HEK293 (cell line): ENCODE results near the gene UGGT2.
A peak's percentile ranks its signal among the peaks of the same experiment; 100 is the strongest.

Source experiments
- CTCF ChIA-PET: fragments of 350-600 bp; formaldehyde crosslinking; extraction: SDS; loops from one replicate; lab custom pipeline; 2021; ENCODE audit warnings: antibody characterized with exemption; lab: Yijun Ruan, JAX
- POLR2A ChIA-PET: fragments of 300-600 bp; formaldehyde crosslinking; extraction: SDS; loops from one replicate; lab custom pipeline; 2020; ENCODE audit warnings: antibody characterized with exemption, inconsistent platforms; lab: Yijun Ruan, JAX
- H3K27ac ChIP-seq: fragments of 200-500 bp; sonication (Bioruptor generic); 2 replicates; pipeline ENCODE4 v1.5.1; 2014; ENCODE audit warnings: low read depth, low read length, control low read depth, inconsistent platforms; ENCODE audit errors: extremely low read depth
- H3K36me3 ChIP-seq, 2 experiments: fragments of 200-500 bp in 1 of 2; sonication (Bioruptor generic) in 1 of 2; 1 replicate in 1 of 2; 2 replicates in 1 of 2; pipeline ENCODE4 v1.5.1; 2014 to 2017; ENCODE audit warnings: inconsistent platforms in 2 of 2, low read length in 2 of 2; ENCODE audit not compliant: control insufficient read depth in 2 of 2, insufficient read depth in 1 of 2
- H3K4me1 ChIP-seq: fragments of 200-500 bp; sonication (Bioruptor generic); 2 replicates; pipeline ENCODE4 v1.5.1; 2014; ENCODE audit warnings: mild to moderate bottlenecking, low read length, inconsistent platforms; ENCODE audit not compliant: control insufficient read depth, insufficient read depth
- H3K4me3 ChIP-seq: 2 replicates; pipeline ENCODE4 v1.5.1; 2011; ENCODE audit warnings: low read depth, mild to moderate bottlenecking, control low read depth, low read length, moderate library complexity
- H3K9me3 ChIP-seq: fragments of 200-500 bp; sonication (Bioruptor generic); 2 replicates; pipeline ENCODE4 v1.5.1; 2014; ENCODE audit warnings: low read depth, low read length, inconsistent platforms; ENCODE audit not compliant: control insufficient read depth, insufficient read depth
- GLI4 ChIP-seq: fragments of 450-650 bp; formaldehyde crosslinking; IDR thresholded peaks from 2 replicates; pipeline ENCODE4 v1.5.1; 2016; ENCODE audit warnings: missing biosample characterization, missing genetic modification characterization
- KLF7 ChIP-seq: fragments of 450-650 bp; formaldehyde crosslinking; IDR thresholded peaks from 2 replicates; pipeline ENCODE4 v1.5.1; 2016; ENCODE audit warnings: missing biosample characterization, missing genetic modification characterization, borderline replicate concordance
- PRDM2 ChIP-seq: fragments of 450-650 bp; formaldehyde crosslinking; IDR thresholded peaks from 2 replicates; pipeline ENCODE4 v1.5.1; 2016; ENCODE audit warnings: missing biosample characterization, missing genetic modification characterization, borderline replicate concordance
- SCRT2 ChIP-seq: fragments of 450-650 bp; formaldehyde crosslinking; IDR thresholded peaks from 2 replicates; pipeline ENCODE4 v1.5.1; 2016; ENCODE audit warnings: missing biosample characterization, missing genetic modification characterization
- SP3 ChIP-seq: fragments of 450-650 bp; formaldehyde crosslinking; IDR thresholded peaks from 2 replicates; pipeline ENCODE4 v1.5.1; 2016; ENCODE audit warnings: missing biosample characterization, missing genetic modification characterization
- ZBTB48 ChIP-seq: fragments of 450-650 bp; formaldehyde crosslinking; IDR thresholded peaks from 2 replicates; pipeline ENCODE4 v1.5.1; 2016; ENCODE audit warnings: missing biosample characterization, missing genetic modification characterization
- ZNF366 ChIP-seq: fragments of 450-650 bp; formaldehyde crosslinking; conservative IDR thresholded peaks from 2 replicates; pipeline ENCODE4 v1.5.1; 2016; ENCODE audit warnings: missing biosample characterization, missing genetic modification characterization
- ZNF423 ChIP-seq: fragments of 450-650 bp; formaldehyde crosslinking; IDR thresholded peaks from 2 replicates; pipeline ENCODE4 v1.5.1; 2016; ENCODE audit warnings: missing biosample characterization, missing genetic modification characterization
- ZNF473 ChIP-seq: fragments of 450-650 bp; formaldehyde crosslinking; IDR thresholded peaks from 2 replicates; pipeline ENCODE4 v1.5.1; 2017; ENCODE audit warnings: missing biosample characterization, missing genetic modification characterization
- ZNF510 ChIP-seq: fragments of 450-650 bp; formaldehyde crosslinking; IDR thresholded peaks from 2 replicates; pipeline ENCODE4 v1.5.1; 2018; ENCODE audit warnings: mild to moderate bottlenecking, missing genetic modification characterization, missing biosample characterization; ENCODE audit not compliant: insufficient replicate concordance
- ZNF585B ChIP-seq: fragments of 450-650 bp; formaldehyde crosslinking; IDR thresholded peaks from 2 replicates; pipeline ENCODE4 v1.5.1; 2016; ENCODE audit warnings: missing biosample characterization, missing genetic modification characterization
- ZNF639 ChIP-seq: fragments of 450-650 bp; formaldehyde crosslinking; IDR thresholded peaks from 2 replicates; pipeline ENCODE4 v1.5.1; 2016; ENCODE audit warnings: missing biosample characterization, missing genetic modification characterization
- ZNF707 ChIP-seq: fragments of 450-650 bp; formaldehyde crosslinking; IDR thresholded peaks from 2 replicates; pipeline ENCODE4 v1.5.1; 2016; ENCODE audit warnings: missing biosample characterization, missing genetic modification characterization
- ZNF747 ChIP-seq: fragments of 450-650 bp; formaldehyde crosslinking; IDR thresholded peaks from 2 replicates; pipeline ENCODE4 v1.5.1; 2016; ENCODE audit warnings: missing biosample characterization, missing genetic modification characterization
- ZNF768 ChIP-seq: fragments of 450-650 bp; formaldehyde crosslinking; IDR thresholded peaks from 2 replicates; pipeline ENCODE4 v1.5.1; 2018; ENCODE audit warnings: missing biosample characterization, mild to moderate bottlenecking, missing genetic modification characterization
- ZNF837 ChIP-seq: fragments of 450-650 bp; formaldehyde crosslinking; IDR thresholded peaks from 2 replicates; pipeline ENCODE4 v1.5.1; 2016; ENCODE audit warnings: missing biosample characterization, missing genetic modification characterization
- TF ChIP-seq, protein P1 (sequence below): fragments of 450-650 bp; formaldehyde crosslinking; IDR thresholded peaks from 2 replicates; pipeline ENCODE4 v1.5.1; 2016; ENCODE audit warnings: missing biosample characterization, missing genetic modification characterization
- TF ChIP-seq, protein P2 (sequence below): fragments of 450-650 bp; formaldehyde crosslinking; IDR thresholded peaks from 2 replicates; pipeline ENCODE4 v1.5.1; 2017; ENCODE audit warnings: missing biosample characterization, missing genetic modification characterization
- TF ChIP-seq, protein P3 (sequence below): fragments of 450-650 bp; formaldehyde crosslinking; conservative IDR thresholded peaks from 2 replicates; pipeline ENCODE4 v1.5.1; 2016; ENCODE audit warnings: low read depth, missing biosample characterization, missing genetic modification characterization

Gene UGGT2

DNA sequence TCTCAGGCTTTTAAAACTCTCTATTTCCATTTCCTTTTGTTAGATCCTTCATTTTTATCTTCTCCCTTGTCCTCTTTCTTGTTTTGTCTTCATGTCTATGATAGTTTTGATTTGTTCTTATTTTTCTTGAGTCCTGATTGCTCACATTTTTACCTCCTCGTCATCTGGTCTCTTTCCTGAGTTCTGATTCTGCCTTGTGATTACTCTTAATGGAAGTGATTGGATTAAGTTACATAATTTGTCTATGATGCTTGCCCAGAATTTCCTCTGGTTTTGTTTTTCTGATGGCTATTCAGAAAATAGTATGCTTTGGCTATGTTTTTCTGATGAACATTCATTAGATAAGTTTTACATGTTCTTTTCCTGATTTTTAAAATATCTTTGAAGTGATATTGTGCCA, 273.7 kb downstream of the UGGT2 start:
- TF ChIP-seq ZNF585B (tag by site-specific recombination): peak; percentile 21; the same call in 1 of the 2 replicates
- TF ChIP-seq, protein P1, sequence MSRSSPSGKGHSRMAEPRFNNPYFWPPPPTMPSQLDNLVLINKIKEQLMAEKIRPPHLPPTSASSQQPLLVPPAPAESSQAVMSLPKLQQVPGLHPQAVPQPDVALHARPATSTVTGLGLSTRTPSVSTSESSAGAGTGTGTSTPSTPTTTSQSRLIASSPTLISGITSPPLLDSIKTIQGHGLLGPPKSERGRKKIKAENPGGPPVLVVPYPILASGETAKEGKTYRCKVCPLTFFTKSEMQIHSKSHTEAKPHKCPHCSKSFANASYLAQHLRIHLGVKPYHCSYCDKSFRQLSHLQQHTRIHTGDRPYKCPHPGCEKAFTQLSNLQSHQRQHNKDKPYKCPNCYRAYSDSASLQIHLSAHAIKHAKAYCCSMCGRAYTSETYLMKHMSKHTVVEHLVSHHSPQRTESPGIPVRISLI (tag by site-specific recombination): no peak
- TF ChIP-seq KLF7 (tag by site-specific recombination): no peak
- TF ChIP-seq ZNF423: no peak
- no peak for TF ChIP-seq GLI4 (tag by site-specific recombination)
- CTCF ChIA-PET: no interaction called here
- peaks cover 0 to 6% of the 10 kb centered on the region in 2 experiments; a peak in 1 of 3 replicates for H3K36me3 ChIP-seq
- POLR2A ChIA-PET: no interaction called here
- H3K4me1 ChIP-seq: no peaks in the 10 kb centered on the region
- H3K9me3 ChIP-seq: no peaks in the 10 kb centered on the region
- no peak overlapping the region for H3K27ac ChIP-seq
- no peak overlapping the region for H3K4me3 ChIP-seq

DNA sequence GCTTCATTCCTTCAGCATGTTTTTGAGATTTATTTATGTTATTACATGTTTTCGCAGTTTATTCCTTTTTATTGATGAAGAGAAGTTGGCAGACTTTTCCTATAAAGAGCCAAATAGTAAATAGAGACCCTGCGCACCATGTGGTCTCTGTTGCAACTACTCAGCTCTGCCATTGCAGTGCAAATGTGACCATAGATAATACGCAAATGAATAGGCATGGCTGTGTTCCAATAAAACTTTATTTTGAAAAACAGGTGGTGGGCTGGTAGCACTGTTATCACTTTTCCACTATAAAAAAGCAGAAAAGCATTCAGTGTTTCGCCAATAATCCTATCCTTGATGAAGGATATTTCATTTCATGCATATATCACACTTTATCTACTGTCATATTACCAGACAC, 281.3 kb downstream of the UGGT2 start:
- ChIA-PET CTCF (interaction anchor here (0.6 kb wide), 1 partner anchor 235 kb away, joined by 3 read pairs; no protein-coding TSS in a partner anchor), POLR2A (no interaction called here)
- H3K4me3 ChIP-seq: no peak overlapping the region
- no peak overlapping the region for H3K27ac ChIP-seq
- H3K9me3 ChIP-seq: no peaks in the 10 kb centered on the region
- no peaks in the 10 kb centered on the region for H3K4me1 ChIP-seq
- H3K36me3 ChIP-seq: no peaks in the 10 kb centered on the region; a peak in 1 of 3 replicates
- no peak for TF ChIP-seq ZNF510
- no peak for TF ChIP-seq ZNF366 (tag by site-specific recombination)
- TF ChIP-seq, protein P2, sequence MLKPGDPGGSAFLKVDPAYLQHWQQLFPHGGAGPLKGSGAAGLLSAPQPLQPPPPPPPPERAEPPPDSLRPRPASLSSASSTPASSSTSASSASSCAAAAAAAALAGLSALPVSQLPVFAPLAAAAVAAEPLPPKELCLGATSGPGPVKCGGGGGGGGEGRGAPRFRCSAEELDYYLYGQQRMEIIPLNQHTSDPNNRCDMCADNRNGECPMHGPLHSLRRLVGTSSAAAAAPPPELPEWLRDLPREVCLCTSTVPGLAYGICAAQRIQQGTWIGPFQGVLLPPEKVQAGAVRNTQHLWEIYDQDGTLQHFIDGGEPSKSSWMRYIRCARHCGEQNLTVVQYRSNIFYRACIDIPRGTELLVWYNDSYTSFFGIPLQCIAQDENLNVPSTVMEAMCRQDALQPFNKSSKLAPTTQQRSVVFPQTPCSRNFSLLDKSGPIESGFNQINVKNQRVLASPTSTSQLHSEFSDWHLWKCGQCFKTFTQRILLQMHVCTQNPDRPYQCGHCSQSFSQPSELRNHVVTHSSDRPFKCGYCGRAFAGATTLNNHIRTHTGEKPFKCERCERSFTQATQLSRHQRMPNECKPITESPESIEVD: no peak
- TF ChIP-seq, protein P3, sequence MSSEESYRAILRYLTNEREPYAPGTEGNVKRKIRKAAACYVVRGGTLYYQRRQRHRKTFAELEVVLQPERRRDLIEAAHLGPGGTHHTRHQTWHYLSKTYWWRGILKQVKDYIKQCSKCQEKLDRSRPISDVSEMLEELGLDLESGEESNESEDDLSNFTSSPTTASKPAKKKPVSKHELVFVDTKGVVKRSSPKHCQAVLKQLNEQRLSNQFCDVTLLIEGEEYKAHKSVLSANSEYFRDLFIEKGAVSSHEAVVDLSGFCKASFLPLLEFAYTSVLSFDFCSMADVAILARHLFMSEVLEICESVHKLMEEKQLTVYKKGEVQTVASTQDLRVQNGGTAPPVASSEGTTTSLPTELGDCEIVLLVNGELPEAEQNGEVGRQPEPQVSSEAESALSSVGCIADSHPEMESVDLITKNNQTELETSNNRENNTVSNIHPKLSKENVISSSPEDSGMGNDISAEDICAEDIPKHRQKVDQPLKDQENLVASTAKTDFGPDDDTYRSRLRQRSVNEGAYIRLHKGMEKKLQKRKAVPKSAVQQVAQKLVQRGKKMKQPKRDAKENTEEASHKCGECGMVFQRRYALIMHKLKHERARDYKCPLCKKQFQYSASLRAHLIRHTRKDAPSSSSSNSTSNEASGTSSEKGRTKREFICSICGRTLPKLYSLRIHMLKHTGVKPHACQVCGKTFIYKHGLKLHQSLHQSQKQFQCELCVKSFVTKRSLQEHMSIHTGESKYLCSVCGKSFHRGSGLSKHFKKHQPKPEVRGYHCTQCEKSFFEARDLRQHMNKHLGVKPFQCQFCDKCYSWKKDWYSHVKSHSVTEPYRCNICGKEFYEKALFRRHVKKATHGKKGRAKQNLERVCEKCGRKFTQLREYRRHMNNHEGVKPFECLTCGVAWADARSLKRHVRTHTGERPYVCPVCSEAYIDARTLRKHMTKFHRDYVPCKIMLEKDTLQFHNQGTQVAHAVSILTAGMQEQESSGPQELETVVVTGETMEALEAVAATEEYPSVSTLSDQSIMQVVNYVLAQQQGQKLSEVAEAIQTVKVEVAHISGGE (tag by site-specific recombination): no peak
- TF ChIP-seq SCRT2 (tag by site-specific recombination): no peak
- no peak for TF ChIP-seq ZBTB48
- no peak for TF ChIP-seq ZNF837 (tag by site-specific recombination)
- no peak for TF ChIP-seq SP3 (tag by site-specific recombination)
- TF ChIP-seq ZNF473 (tag by site-specific recombination): no peak
- TF ChIP-seq ZNF768 (tag by site-specific recombination): no peak
- no peak for TF ChIP-seq ZNF707 (tag by site-specific recombination)
- no peak for TF ChIP-seq ZNF747 (tag by site-specific recombination)

DNA sequence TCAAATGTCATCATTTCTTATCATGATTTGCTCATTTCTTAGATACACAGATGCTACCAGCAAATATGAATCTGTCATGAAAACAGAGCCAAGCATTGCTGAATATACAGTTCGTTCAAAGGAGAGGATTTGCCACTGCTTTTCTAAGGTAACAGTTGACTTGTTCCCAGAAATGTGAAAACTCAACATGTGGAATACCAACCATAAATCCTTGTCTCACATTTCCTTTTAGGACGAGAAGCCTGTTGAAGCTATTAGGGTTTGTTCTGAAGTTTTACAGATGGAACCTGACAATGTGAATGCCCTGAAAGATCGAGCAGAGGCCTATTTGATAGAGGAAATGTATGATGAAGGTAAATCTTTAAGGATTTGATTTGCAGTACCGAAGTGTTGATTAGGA, 289.6 kb downstream of the UGGT2 start:
- no peak overlapping the region for H3K4me3 ChIP-seq
- peaks cover 0 to 10% of the 10 kb centered on the region in 2 experiments; a peak in 2 of 3 replicates for H3K36me3 ChIP-seq
- POLR2A ChIA-PET: interaction anchor here (0.5 kb wide), 1 partner anchor 88 kb away, joined by 4 read pairs; no protein-coding TSS in a partner anchor
- CTCF ChIA-PET: interaction anchor here (0.6 to 1.2 kb wide), 3 partner anchors 12 to 1491 kb away, joined by 3 to 5 read pairs (median 3); no protein-coding TSS in a partner anchor
- no peaks in the 10 kb centered on the region for H3K9me3 ChIP-seq
- H3K27ac ChIP-seq: no peak overlapping the region
- H3K4me1 ChIP-seq: no peaks in the 10 kb centered on the region
- no peak for TF ChIP-seq ZNF639 (tag by site-specific recombination)
- TF ChIP-seq PRDM2: no peak
